ENCODE measurements around the gene CDH13.

CDH13 gene

GRCh38 chr16:83330251-83330650 is 703.5 kb downstream of the CDH13 start:
- no peaks in the 10 kb centered on the region for H3K9me3 ChIP-seq (ENCODE audit: control insufficient read depth, insufficient read depth, low read depth, low read length)
- H3K27ac ChIP-seq (ENCODE audit: extremely low read depth, low read depth, low read length) = no peak overlapping the region
- no peaks in the 10 kb centered on the region; the same call in 1 of the 2 replicates for H3K4me1 ChIP-seq (ENCODE audit: control insufficient read depth, insufficient read depth, low read length)
- H3K36me3 ChIP-seq (ENCODE audit: control insufficient read depth in 2 of 2, insufficient read depth in 1 of 2, low read length in 2 of 2) = no peaks in the 10 kb centered on the region
- POLR2A ChIA-PET = no interaction called here
- TF ChIP-seq ZNF654 (tag by site-specific recombination; IDR thresholded peaks at IDR 0.05; ENCODE audit: low read depth) (no peak), GLI4 (tag by site-specific recombination; IDR thresholded peaks at IDR 0.05) (no peak), ZNF146 (tag by site-specific recombination; IDR thresholded peaks at IDR 0.05) (no peak), ZNF555 (tag by site-specific recombination; conservative IDR thresholded peaks at IDR 0.05) (no peak), ZNF629 (tag by site-specific recombination; IDR thresholded peaks at IDR 0.05) (no peak), ZNF624 (tag by site-specific recombination; IDR thresholded peaks at IDR 0.05) (no peak), HIC1 (tag by site-specific recombination; IDR thresholded peaks at IDR 0.05) (no peak), SP2 (tag by site-specific recombination; IDR thresholded peaks at IDR 0.05) (no peak), ZNF677 (tag by site-specific recombination; IDR thresholded peaks at IDR 0.05) (no peak), ZNF366 (tag by site-specific recombination; conservative IDR thresholded peaks at IDR 0.05) (no peak), OVOL3 (tag by site-specific recombination; IDR thresholded peaks at IDR 0.05) (no peak), ZBTB21 (tag by site-specific recombination; IDR thresholded peaks at IDR 0.05) (no peak), ZNF701 (tag by site-specific recombination; IDR thresholded peaks at IDR 0.05) (no peak), ZNF843 (tag by site-specific recombination; IDR thresholded peaks at IDR 0.05) (no peak), ZNF580 (tag by site-specific recombination; IDR thresholded peaks at IDR 0.05) (no peak), ZNF571 (tag by site-specific recombination; IDR thresholded peaks at IDR 0.05) (no peak)
- H3K4me3 ChIP-seq (ENCODE audit: low read depth, low read length) = no peak overlapping the region
- CTCF ChIA-PET = no interaction called here

GRCh38 chr16:83335076-83335475 is 708.3 kb downstream of the CDH13 start:
- CTCF ChIA-PET = interaction anchor here (0.7 kb wide), 1 partner anchor 204 kb away, joined by 3 read pairs; no protein-coding TSS in a partner anchor

More at GRCh38 chr16:83335076-83335475, 708.3 kb downstream of the CDH13 start:
- no peaks in the 10 kb centered on the region for H3K36me3 ChIP-seq (ENCODE audit: control insufficient read depth in 2 of 2, insufficient read depth in 1 of 2, low read length in 2 of 2)
- POLR2A ChIA-PET = no interaction called here
- no peak overlapping the region for H3K27ac ChIP-seq (ENCODE audit: extremely low read depth, low read depth, low read length)
- no peak overlapping the region for H3K4me3 ChIP-seq (ENCODE audit: low read depth, low read length)
- TF ChIP-seq ZNF843 (tag by site-specific recombination; IDR thresholded peaks at IDR 0.05) (no peak), ATF2 (tag by site-specific recombination; IDR thresholded peaks at IDR 0.05; ENCODE audit: low read depth) (no peak), ZFHX2 (tag by site-specific recombination; conservative IDR thresholded peaks at IDR 0.05) (no peak), ZNF610 (tag by site-specific recombination; IDR thresholded peaks at IDR 0.05; ENCODE audit: borderline replicate concordance) (no peak), ZNF175 (tag by site-specific recombination; IDR thresholded peaks at IDR 0.05) (no peak), ZNF571 (tag by site-specific recombination; IDR thresholded peaks at IDR 0.05) (no peak), EGR2 (tag by site-specific recombination; IDR thresholded peaks at IDR 0.05; ENCODE audit: low read depth) (no peak), ZNF561 (tag by site-specific recombination; IDR thresholded peaks at IDR 0.05; ENCODE audit: borderline replicate concordance) (no peak), ELK4 (IDR thresholded peaks at IDR 0.05; ENCODE audit: borderline replicate concordance, low read depth, low read length) (no peak), ZNF549 (tag by site-specific recombination; IDR thresholded peaks at IDR 0.05) (no peak), ZSCAN18 (tag by site-specific recombination; IDR thresholded peaks at IDR 0.05) (no peak)
- peaks cover 3% of the 10 kb centered on the region for H3K4me1 ChIP-seq (ENCODE audit: control insufficient read depth, insufficient read depth, low read length)
- H3K9me3 ChIP-seq (ENCODE audit: control insufficient read depth, insufficient read depth, low read depth, low read length) = no peaks in the 10 kb centered on the region

All from HEK293 (cell line).